NCI-H446 (cell line): Measurements from ENCODE around the gene NNMT.

ENCODE experiments used
- DNase-seq, 2 experiments: peaks; one replicate each; lab custom pipeline; 2025; lab: John Stamatoyannopoulos, UW

NNMT gene

GRCh38 chr11:114284914-114285313 is 11.3 kb upstream of the NNMT start:
- no peak for DNase-seq

DNA sequence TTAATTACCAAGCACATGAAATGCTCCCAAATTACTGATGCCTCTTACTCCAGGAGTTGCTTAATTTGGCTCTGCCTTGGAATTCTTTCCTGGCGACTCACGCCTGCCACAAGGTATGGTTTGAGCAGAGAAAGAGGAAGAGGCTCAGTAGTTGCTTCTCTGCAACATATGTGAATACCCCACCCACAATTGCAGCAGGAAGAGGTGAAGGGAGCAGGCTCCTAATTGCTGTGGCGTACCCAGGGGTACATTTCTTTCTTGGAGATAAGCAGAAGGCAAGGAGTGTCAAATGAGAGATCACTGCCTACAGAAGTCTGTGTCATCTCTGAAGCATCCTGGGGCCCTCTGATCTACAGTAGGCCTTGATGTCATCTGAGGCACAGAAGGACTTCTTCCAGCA is 10.6 kb upstream of the NNMT start:
- DNase-seq, result no peak

DNA sequence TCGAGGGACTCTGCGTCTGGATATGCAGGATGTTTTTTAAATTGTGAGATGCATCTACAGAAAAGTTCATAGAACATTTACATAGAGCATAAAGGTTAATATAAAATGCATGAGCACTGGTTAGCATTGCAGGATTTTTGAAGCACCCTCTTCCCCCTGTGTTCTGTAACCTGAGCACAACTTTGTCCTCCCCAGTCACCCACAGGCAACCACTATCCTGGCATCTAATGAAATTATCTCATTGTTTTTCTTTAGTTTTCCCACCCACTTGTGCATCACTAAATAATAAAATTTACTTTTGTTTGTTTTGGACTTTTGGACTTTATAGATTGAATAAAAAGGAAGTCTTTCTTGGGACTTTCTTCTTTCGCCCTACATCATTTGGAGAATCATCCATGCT is 10.0 kb upstream of the NNMT start:
- no peak for DNase-seq

- DNase-seq, result no peak
Measured at GRCh38 chr11:114287154-114287553, 9.0 kb upstream of the NNMT start.

DNA sequence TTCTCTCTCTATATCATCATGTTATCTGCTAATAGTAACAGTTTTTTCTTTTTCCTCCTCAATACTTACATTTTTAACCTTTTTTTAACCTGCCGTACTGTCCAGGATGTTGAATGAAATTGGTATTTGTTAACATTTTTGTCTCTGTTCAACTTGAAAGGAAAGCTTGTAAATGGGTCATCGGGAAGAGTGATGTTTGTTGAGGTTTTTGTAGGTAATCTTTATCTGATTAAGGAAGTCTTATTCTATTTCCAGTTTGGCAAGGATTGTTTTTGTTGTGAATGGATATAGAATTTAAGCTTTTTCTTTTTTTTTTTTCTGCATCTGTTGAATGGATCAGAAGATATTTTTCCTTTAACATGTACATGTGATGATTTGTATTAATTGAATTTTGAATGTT is 8.1 kb upstream of the NNMT start:
- DNase-seq, result no peak

DNA sequence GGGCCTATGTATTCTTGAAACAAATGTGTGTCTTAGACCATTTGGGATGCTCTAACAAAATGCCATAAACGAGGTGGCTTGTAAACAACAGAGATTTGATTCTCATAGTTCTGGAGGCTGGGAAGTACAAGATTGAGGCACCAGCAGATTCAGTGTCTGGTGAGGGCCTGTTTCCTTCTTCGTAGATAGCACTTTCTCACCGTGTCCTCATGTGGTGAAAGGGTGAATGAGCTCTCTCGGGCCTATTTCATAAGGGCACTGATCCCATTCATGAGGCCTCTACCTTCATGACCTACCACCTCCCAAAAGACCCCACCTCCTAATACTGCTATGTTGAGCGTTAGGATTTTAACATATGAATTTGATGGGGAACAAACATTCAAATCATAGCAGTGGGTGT is 6.4 kb upstream of the NNMT start:
- no peak for DNase-seq

DNA sequence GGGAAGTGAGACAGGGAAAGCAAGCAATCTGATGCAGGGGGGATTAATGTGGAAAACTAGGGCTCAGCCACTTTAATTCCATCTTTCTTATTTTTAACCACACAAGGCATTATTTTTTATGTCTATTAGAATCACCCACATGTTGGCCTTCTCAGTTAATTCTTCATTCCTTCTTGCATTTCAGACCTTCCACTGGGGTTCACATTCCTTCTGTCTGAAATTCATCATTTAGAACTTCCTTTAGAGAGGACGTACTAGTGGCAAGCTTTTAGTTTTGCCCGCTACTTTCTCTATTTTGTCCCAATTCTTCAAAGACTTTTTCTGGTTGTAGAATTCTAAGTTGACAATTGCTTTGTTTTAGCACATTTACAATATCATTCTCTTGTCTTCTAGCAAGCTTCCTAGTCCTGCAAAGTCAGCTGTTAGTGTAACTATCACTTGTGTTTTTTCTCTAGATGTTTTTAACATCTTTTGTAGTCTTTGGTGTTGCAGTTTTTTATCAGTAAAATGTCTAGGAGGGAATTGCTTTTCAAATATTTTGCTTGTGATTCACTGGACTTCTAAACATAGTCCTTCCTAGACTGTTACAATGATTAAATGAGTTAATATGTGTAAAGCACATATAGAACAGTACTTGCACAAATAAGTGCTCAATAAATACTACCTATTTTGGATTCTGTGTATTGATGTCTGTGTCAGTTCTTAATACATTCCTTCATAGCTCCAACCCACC is 5.5 kb upstream of the NNMT start:
- DNase-seq, result no peak

DNA sequence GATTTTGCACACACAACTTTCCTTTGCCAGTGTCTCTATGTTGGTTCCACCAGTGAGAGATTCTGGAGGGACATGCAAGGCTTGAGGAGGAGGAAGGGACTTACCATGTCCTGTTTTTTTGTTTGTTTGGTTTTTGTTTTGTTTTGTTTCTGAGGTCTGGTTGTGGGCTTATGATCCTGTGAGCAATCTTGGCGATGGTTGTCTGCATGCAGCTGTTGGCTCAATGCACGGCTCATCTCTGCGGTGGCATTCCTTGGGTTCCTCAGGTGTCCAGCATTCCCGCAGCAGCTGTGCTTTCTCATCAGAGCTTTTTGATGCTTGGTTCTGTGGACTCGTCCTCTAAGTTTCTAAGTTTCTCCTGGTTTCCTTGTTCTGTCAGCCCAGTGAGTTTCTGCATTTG is 4.8 kb upstream of the NNMT start:
- no peak for DNase-seq

DNA sequence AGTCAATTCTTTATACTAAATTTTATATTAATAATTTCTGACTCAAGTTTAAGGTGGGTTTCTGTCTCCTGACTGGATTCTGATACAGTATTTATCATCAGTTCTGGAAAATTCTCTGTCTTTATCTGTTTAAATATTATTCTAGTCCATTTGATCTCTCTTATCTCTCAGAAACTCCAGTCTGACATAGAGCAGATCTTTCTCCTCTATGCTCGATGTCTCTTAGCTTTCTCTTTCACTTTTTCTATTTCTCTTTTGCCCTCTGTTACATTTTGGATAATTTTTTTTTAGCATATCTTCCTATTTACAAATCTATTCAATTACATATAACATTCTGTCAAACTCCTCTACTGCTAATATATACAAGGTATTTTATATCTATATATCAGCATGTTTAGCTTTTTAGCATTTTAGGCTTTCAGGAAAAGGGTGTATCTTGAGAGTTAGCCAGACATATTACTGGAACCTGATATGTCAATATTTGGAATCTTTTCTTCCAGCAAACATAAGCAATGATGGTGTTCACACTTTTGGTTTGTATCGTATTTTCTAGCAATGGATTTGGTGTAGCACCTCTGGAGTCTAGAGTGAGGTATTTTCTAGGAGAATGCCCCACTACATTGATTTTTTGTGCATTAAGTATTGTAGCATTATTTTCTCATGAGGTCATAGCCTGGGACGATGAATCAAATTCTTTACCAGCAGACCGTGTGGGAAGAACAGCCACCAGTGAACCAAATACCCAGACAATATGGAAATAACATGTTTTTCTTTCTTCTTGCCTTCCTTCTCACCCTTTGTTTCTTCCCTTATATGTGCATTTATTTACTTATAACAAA is 4.1 kb upstream of the NNMT start:
- no peak for DNase-seq

DNA sequence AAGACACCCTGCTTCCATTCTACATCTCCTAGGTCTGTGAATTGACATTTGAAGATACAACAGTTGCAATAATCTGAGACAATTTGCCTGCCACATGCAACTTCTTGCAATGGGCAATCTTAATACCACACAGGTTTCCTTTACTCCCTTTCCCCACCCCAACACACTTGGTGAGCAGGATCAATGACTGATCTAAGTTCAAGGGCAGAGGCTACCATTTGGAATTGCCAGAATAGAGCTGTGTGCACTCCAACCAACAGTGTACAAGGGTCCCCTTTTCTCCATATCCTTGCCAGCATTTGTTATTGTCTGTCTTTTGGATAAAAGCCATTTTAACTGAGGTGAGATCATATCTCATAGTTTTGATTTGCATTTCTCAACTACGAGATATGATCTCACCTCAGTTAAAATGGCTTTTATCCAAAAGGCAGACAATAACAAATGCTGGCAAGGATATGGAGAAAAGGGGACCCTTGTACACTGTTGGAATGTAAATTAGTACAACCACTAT is 2.9 kb upstream of the NNMT start:
- DNase-seq, result no peak

DNA sequence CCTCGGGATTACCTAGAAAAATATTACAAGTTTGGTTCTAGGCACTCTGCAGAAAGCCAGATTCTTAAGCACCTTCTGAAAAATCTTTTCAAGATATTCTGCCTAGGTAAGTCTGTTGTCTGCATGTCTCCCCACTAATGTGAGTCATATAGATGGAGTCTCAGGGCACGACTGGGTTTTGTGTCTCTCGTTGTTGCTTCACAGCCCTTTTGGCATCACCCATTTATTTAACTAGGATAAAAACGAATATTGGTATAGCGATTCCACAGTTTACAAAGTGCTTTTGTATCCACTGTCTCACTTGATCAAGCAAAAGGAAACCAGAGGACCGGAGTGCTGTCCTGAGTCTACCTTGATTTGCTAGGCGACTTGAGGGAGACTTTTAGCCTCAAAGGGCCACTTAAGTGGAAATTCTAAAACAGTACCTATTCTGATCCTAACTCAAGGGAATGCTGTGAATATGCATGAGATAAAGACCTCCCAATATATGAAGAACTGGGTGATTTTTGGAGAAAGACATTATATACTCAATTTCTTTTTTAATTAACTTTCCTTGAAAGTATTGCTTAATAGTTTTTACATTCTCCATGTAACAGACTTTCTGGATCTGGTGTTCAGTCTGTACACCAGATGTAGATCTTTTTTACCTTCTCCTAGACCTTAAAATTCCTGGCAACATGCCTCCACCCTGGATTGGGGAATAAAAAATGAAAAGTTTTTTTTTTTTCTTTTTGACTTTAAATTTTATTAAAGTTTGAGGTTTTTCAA is 590 bp downstream of the NNMT start:
- DNase-seq, result no peak

DNA sequence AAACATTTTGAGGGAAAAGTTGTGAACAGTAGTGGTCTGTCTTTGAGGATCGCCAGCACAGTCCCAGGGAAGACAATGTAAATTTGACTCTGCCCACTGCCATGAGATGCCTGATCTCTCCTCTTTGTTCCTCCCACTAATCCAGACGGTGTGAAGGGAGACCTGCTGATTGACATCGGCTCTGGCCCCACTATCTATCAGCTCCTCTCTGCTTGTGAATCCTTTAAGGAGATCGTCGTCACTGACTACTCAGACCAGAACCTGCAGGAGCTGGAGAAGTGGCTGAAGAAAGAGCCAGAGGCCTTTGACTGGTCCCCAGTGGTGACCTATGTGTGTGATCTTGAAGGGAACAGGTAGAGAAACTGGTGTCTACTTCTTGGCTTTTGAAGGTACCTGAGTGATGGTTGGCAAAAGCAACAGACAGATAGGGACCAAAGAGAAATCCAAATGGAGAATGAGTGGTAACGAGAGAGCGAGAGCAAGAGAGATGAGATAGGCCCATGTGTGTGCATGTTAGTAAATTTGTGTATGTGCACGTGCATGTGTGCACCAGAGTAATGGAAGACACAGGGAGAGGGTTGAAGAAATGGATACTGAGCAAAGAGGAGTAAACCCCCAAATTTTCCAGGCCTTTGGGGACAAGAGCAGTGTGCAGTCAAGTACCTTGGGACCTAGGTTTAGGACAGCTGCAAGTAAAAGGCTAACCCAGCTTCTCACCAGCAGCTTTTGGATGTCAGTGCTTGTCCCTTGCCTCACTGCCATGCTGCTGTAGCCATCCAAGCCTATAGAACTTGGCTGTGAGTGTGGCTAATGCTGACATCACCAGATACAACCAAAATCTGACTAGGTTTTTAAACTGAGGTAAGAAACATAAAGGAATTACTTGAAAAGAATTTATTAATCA is 1.9 kb downstream of the NNMT start:
- no peak for DNase-seq

DNA sequence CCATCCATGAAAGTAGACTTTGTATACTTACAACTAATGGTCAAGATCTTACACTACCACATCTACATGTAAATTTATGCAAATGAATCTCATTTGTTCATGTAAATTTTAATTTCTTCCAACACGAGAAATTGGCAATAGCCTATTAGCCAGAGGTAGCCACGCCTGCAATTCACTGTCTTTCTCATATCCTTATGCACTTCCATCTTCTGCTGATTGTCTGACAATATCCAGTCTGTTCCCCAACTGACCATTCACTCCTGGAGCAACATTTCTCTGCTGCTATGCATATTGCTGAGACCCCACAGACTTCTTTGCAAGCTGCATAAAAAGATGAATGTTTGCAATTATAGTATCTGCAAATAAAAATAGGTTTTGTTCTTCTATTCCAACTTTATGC is 2.5 kb downstream of the NNMT start:
- no peak for DNase-seq

- DNase-seq, result no peak
Measured at GRCh38 chr11:114301088-114301487, 4.9 kb downstream of the NNMT start.

GRCh38 chr11:114301927-114302326 is 5.7 kb downstream of the NNMT start:
- no peak for DNase-seq

GRCh38 chr11:114302663-114303062 is 6.5 kb downstream of the NNMT start:
- no peak for DNase-seq

DNA sequence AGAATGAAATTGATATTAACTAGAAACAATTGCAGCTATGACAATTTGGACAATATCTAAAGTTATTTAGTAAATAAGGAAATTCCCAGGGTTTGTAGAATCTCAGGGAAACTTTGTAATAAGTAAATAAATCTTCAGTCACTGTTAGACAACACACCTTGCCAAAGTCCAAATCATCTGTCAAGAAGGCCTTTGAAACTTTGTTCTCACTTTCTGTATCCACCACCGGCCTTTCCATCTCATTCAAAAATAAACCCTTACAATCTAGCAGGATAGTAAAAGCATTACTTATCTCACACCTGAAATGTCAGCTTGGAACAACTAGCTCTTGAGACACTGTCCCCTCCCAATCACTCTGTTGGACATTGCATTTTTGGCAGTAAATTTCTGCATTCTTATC is 7.9 kb downstream of the NNMT start:
- DNase-seq, result no peak

GRCh38 chr11:114304969-114305368 is 8.8 kb downstream of the NNMT start:
- no peak for DNase-seq

DNA sequence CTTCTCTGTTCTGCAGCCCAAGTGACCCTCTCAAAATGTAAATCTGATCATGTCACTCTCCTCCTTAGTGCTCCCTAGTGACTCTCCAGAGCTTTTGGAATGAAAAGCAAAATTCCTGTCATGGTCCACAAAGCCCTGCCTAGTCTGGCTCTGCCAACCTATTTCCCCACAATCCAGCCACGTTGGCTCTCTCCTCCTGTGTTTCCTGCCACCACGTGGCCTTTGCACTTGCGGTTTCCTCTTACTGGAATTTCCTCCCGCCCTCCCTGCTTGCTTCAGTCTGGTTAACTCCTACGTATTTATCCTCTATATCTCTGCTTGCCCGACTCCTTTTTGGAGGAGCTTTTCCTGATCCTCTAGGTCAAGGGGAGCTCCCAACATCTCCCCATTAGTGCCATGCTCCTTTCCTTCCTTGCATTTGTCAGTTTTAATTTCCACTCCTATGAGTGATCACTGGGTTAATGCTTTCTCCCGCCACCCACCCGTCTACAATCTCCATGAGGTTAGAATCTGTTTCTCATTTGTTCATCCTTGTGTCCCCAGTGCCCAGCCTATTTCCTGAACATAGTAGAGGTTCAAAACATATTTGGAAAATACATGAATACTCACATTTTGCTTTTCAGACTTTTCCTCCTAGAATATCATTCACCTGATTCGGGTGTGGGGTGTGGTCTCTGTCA is 11.5 kb downstream of the NNMT start:
- no peak for DNase-seq

DNA sequence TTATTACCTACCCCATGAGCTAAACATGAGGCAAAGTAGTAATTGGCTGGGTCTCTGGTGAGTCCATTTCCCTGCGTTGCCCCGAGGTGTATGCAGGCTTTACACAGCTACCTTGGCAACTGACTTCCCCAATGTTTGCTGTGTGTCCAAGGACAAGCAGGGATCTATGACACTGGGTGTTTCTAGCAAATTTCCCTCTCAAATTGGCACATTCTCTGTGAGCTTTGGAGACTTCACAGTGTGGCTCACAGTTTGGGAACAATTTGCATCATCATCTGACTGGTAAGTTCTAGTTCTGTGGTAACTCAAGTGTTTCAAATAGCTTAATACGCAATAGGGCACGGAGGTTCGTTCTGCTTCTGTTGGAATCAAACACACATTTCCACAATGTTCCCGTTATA is 12.5 kb downstream of the NNMT start:
- no peak for DNase-seq

DNA sequence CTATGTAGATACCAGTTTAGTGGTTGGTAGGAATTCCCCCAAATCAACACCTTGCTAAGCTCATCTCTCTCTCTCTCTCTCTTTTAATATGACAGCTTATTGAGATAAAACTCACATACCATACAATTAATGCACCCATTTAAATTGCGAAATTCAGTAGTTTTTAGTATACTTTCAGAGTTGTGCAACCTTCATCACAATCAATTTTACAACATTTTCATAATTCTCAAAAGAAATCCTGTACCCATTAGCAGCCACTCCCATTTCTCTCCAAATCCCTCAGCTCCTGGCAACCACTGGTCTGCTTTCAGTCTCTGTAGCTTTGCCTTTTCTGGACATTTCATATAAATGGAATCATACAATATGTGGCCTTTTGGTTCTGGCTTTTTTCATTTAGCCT is 13.3 kb downstream of the NNMT start:
- DNase-seq, result no peak
